ENCODE results near the gene FASTKD2. TPM values are rescaled to one million over a fixed set of nuclear protein-coding genes. Genes with fewer than 3 reads are reported as not detected.

The FASTKD2 gene
- total and polyA plus RNA-seq, 8 donors, result 7.4 to 53.8 (median 11.9) TPM

- Histone ChIP-seq H3K36me3 (no peaks in the 10 kb centered on the region), H3K4me1 (peaks cover 0 to 14% (median 7%) of the 10 kb centered on the region in 4 donors), H3K9me3 (no peaks in the 10 kb centered on the region), H3K27me3 (no peaks in the 10 kb centered on the region), H3K27ac (no peak overlapping the region), H3K4me3 (no peak overlapping the region)
- DNase-seq, result peak in 1 of 2 donors; percentile 40
- intact Hi-C loops (cut with DNase I; ENCODE audit: low total_unique reads), result no loop called here
- TF ChIP-seq EP300 (IDR thresholded peaks at IDR 0.05), result no peak
- no peak for TF ChIP-seq CTCF (IDR thresholded peaks at IDR 0.05)
- TF ChIP-seq POLR2A (IDR thresholded peaks at IDR 0.05), result no peak
- no peak for TF ChIP-seq POLR2AphosphoS5 (IDR thresholded peaks at IDR 0.05)
- 60 to 79% (median 71%) methylated on average over 2 of the region's 2 CpGs for WGBS, 5 donors
These were observed 55.4 kb downstream of the FASTKD2 start for GRCh38 chr2:206820807-206821206.

GRCh38 chr2:206823178-206823577 lies 57.8 kb downstream of the FASTKD2 start:
- WGBS, 5 donors, result 20 to 32% (median 28%) methylated on average over 6 of the region's 6 CpGs
- TF ChIP-seq POLR2AphosphoS5 (IDR thresholded peaks at IDR 0.05), result peak in 2 of 3 donors; percentile 38 to 77
- TF ChIP-seq CTCF (IDR thresholded peaks at IDR 0.05), result no peak
- peak; percentile 67 for TF ChIP-seq EP300 (IDR thresholded peaks at IDR 0.05)
- no peak for TF ChIP-seq POLR2A (IDR thresholded peaks at IDR 0.05)
- H3K27me3 ChIP-seq, result no peaks in the 10 kb centered on the region
- peak overlapping the region in 2 of 5 donors; percentile 35 to 47 for H3K27ac ChIP-seq
- DNase-seq, result peak in 1 of 2 donors; percentile 41
- H3K9me3 ChIP-seq, result no peaks in the 10 kb centered on the region
- H3K36me3 ChIP-seq, result no peaks in the 10 kb centered on the region
- no peak overlapping the region for H3K4me3 ChIP-seq
- intact Hi-C loops (cut with DNase I; ENCODE audit: low total_unique reads), result no loop called here
- H3K4me1 ChIP-seq, result peaks cover 0 to 14% (median 7%) of the 10 kb centered on the region in 4 donors

GRCh38 chr2:206824087-206824618 lies 58.7 kb downstream of the FASTKD2 start:
- intact Hi-C loops (cut with DNase I; ENCODE audit: low total_unique reads), result no loop called here
- Histone ChIP-seq H3K27ac (no peak overlapping the region), H3K4me1 (peaks cover 0 to 14% (median 7%) of the 10 kb centered on the region in 4 donors), H3K36me3 (no peaks in the 10 kb centered on the region), H3K27me3 (no peaks in the 10 kb centered on the region), H3K4me3 (no peak overlapping the region), H3K9me3 (no peaks in the 10 kb centered on the region)
- TF ChIP-seq POLR2A (IDR thresholded peaks at IDR 0.05), result no peak
- TF ChIP-seq EP300 (IDR thresholded peaks at IDR 0.05), result no peak
- no peak for TF ChIP-seq POLR2AphosphoS5 (IDR thresholded peaks at IDR 0.05)
- no peak for TF ChIP-seq CTCF (IDR thresholded peaks at IDR 0.05)
- no peak for DNase-seq
- 53 to 88% (median 70%) methylated on average over 1 of the region's 1 CpG for WGBS, 5 donors

GRCh38 chr2:206824993-206825392 lies 59.6 kb downstream of the FASTKD2 start:
- no peaks in the 10 kb centered on the region for H3K27me3 ChIP-seq
- 93 to 96% (median 95%) methylated on average over 5 of the region's 5 CpGs for WGBS, 5 donors
- no peak overlapping the region for H3K27ac ChIP-seq
- TF ChIP-seq POLR2AphosphoS5 (IDR thresholded peaks at IDR 0.05), result no peak
- no peak for TF ChIP-seq CTCF (IDR thresholded peaks at IDR 0.05)
- TF ChIP-seq POLR2A (IDR thresholded peaks at IDR 0.05), result no peak
- TF ChIP-seq EP300 (IDR thresholded peaks at IDR 0.05), result no peak
- no peak overlapping the region for H3K4me3 ChIP-seq
- no peaks in the 10 kb centered on the region for H3K9me3 ChIP-seq
- no peak for DNase-seq
- H3K4me1 ChIP-seq, result peaks cover 0 to 14% (median 7%) of the 10 kb centered on the region in 4 donors
- intact Hi-C loops (cut with DNase I; ENCODE audit: low total_unique reads), result no loop called here
- no peaks in the 10 kb centered on the region for H3K36me3 ChIP-seq

All from stomach (tissue), 9 donors.